HG03558 (cell line): ENCODE data around the gene ASCL1.

ENCODE experiments used
- ATAC-seq: cut with Tn5 transposase; IDR thresholded peaks from one replicate; pipeline ENCODE4 v1.9.1; 2021; ENCODE audit warnings: moderate number of reproducible peaks; ENCODE audit not compliant: unreplicated experiment; ENCODE audit errors: extremely low read depth

ASCL1 gene

DNA sequence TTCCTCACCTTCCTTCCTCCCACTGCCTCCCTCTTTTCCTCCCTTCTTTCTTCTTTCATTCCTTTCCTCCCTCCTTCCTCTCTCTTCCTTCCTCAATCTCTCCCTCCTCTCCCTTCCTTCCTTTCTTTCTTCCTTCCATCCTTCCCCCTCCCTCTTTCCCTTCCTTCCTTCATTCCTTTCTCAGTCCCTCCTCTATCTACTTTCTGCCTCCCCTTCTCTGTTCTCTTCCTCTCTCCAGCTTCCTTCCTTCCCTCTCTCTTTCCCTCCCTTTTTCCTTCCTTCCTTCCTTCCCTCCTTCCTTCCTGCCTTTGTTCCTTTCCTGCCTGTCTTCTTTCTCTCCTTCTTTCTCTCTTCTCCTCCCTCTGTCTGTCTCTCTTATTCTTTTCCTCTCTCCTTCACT is 16.1 kb downstream of the ASCL1 start:
- ATAC-seq = no peak

DNA sequence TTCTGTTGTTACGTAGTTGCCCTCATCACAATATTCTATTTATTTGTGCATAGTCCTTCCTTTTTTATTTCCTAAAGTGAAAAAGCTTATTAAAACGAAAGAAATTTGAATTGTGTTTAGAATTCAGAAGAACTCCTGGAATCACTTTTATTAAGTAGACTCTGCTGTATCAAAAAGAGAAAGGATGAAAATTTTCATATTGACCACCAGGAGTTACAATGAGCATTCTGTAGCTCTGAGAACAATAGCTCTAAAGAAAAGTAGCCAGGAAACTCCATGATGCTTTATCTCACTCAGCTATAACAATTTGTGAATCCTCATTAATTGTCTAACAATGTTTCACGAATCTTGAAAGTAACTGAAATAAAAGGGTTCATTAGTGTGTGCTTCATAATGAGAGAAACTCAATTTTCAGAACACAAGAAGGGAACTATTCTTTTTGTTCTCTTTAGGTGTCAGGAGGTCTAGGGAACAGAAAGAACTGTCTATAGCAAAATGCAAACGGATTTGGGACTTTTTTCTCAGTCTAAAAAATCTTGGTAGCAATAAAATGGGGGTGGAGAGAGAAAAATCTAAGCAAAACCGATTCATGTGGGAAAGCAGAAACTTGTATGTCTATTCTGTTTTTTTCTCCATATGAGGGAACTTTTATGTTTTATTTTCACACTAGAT is 19.3 kb downstream of the ASCL1 start:
- no peak for ATAC-seq

DNA sequence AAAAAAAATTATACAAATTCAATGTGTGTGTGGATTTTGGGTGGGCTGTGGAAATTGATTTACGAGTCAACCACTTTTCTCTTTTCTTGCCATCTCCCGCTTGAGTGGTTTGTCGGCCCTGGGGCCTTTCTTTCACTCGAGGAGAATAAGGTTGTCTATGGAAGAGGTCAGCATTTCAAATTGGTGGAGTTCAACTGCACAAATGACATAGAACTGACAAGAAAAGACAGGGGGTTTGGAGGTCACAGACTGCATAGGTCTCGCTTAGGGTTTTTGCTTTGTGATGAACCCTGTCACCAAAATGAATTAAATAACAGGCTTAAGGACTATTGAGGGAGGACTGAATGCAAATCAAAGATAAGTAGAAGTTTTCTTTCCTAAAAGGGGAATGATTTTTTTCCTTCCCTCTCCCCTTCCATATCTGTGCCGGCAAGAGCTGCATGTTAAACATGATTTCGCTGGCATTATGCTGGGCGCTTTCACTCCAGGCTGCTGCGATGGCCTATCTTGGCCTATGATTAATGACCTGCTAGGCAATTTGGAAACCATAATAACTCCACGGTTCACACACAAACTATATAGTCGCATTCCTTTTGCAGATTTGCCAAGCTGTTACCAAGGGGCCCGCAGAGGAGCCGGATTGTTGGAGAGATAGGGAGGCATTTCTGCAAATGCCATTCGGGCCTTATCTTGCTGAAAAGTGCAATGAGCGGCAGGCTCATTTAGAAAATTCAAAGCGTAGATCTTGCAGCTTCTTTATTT is 20.7 kb downstream of the ASCL1 start:
- ATAC-seq = no peak

DNA sequence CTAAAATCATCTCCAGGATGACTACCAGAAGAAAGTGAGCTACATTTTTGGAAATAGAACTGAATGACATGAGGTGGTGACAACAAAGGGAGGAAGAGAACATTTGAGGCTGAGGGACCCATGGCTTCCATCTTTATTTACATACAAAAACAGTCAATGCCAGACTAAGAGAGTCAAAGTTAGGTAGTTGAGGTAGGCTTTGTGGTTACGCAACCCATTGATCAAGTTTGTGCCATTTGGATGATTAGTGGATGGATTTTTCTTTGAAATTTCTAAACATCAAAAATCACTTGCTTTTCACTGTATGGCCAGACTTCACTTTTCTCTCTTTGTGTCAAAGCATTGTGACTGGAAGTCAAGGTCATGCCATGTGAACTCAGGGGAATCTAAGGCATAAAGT is 22.9 kb downstream of the ASCL1 start:
- ATAC-seq = no peak

DNA sequence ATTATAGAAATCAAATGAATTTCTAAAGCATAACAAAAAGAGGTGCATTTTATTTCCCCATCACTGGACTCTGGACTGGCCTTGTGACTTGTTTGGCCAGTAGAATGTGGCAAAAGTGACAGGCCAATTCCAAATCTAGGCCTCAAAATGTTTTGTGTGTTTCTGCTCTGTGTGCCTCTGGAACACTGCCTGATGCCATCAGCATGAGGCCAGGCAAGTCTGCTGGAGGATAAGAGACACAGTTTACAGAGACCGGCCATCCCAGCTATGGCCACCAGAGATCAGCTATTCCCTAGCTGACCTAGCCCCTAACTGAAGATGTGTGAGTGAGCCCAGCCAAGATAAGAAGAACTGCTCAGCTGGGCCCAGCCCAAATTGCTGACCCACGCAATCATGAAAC is 32.9 kb downstream of the ASCL1 start:
- no peak for ATAC-seq

DNA sequence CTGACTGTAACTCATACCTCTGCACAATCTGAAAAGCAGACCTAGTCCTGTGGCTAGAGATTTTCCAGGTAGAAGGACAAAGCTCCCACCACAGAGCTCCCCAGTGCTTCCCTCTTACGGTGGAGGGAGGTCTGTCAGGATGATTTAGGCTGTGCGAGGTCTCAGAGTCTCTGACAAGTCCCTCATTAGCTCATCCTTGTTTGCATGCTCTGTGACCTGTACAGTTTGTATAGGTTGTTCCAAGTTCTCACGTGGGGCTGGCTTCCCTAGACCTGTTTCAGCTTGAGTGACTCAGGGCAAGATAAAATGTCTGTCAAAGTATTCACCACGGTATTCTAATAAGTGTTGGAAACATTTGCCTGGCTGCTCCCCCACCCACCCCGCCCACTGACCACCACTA is 34.8 kb downstream of the ASCL1 start:
- ATAC-seq = no peak

DNA sequence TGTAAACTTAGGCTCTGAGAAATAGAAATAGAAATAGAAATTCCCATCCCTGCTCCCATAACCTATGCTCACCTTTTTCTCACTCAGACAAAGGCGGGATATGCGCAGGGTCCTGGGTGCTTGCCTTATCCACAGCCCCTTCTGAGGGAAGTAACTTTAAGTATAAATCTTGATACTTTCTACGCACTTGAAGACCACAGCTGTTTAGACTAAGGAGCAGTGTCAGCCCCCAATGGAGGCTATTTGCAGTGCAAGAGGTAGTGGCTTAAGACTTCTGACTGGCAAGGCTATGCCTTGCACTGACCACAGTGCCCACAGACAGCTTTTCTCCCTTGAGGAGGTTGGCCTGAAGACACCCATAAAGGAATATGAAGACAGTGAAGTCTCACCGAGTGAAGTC is 35.2 kb downstream of the ASCL1 start:
- ATAC-seq = no peak

DNA sequence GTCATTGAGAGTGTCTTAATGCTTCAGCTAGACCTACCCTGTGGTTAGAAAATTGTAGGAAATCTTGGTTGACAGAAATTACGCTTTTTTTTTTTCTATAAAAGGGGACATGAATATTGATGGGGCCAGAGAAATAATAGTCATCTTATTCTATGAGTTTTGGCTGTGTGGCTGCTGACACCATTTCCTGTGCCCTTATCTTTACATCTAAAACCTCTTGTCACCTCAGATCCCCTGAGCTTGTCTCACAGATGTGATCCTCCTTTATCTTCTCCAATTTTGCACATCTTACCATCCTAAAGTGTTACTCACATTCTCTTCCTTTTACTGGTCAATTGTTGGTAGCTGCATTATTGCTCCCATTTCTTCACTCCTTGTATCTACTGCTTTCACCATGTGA is 36.1 kb downstream of the ASCL1 start:
- no peak for ATAC-seq

DNA sequence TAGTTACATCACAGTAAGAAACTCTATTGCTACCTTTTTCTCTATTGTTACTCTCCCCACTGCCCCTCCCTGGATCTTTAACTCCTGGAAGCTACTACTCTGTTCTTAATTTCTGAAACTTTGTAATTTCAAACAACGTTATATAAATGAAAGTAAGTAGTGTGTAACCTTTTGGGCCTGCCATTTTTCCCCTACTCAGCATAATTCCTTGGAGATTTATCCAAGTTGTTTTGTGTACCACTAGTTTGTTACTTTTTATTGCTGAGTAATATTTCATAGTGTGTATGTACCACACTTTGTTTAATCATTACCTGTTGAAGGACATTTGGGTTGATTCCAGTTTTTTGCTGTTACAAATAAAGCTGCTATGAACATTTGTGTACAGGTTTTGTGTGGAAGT is 37.9 kb downstream of the ASCL1 start:
- no peak for ATAC-seq
